ENCODE data around the gene RNU6-1. TPM values are rescaled to one million over a fixed set of nuclear protein-coding genes. Genes with fewer than 3 reads are reported as not detected.

Gene RNU6-1
- polyA plus RNA-seq, 3 donors: not detected

GRCh38 chr15:67836477-67836876, 3.4 kb downstream of the RNU6-1 start:
- no peak for DNase-seq (ENCODE audit: extremely low read depth in 1 of 11, low read depth in 9 of 11, low spot score in 4 of 11)

DNA sequence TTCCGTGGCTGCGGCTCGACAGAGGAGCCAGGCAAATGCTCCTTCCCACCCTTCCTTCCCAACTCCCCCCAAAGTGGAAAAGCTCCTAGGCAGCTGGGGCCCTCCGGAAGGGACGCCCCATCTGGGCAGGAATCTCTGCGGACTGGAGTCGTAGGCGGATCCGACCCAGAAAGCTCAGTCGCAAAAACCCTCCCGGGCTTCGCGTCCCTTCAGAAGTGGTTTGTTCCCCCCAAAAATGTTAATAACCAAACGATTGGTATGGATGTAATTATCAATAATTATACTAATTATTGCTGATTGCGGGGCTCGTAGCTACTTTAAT, 3.8 kb downstream of the RNU6-1 start:
- no peak for DNase-seq (ENCODE audit: extremely low read depth in 1 of 11, low read depth in 9 of 11, low spot score in 4 of 11)

DNA sequence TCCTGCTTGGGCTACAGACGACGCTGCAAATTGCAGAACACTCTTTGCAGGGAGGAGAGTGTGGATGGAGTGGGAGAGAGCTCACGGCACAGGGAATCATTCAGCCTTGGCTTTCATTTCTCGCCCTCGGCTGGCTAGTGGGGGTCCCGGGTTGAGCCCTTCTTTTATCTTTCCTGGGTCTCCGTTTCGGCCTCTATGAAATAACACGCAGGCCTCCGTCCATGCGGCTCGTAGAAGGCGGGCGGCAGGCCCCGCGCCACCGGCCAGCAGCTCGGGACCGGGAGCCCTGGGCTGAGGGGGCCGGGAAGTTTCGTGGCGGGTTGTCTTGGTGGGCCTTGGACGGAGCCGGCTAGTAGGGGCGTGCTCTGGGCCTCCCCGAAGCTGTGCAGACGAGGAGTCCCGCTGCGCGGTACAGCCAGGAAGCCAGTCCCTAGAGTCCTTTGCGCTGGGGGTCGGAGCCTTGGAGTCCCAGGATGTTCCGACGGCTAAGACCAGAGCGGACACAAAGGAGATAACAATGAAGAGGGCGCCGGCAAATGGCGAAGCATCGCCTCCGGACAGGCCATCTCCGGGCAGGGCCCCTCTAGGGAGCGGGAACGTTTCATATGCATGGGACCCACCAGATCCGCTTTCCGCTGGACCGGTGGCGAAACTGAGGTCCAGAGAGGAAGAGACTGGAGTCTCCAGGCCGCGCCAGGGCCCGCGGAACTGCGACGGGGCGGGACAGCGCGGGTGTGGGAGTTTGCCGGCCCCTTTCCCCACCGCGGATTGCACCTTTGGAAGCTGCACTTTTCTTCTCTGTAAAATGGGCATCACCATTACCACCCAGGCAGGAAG, 4.3 kb downstream of the RNU6-1 start:
- no peak for DNase-seq (ENCODE audit: extremely low read depth in 1 of 11, low read depth in 9 of 11, low spot score in 4 of 11)

GRCh38 chr15:67834581-67835296, 5.1 kb downstream of the RNU6-1 start:
- DNase-seq (ENCODE audit: extremely low read depth in 1 of 11, low read depth in 9 of 11, low spot score in 4 of 11): no peak

DNA sequence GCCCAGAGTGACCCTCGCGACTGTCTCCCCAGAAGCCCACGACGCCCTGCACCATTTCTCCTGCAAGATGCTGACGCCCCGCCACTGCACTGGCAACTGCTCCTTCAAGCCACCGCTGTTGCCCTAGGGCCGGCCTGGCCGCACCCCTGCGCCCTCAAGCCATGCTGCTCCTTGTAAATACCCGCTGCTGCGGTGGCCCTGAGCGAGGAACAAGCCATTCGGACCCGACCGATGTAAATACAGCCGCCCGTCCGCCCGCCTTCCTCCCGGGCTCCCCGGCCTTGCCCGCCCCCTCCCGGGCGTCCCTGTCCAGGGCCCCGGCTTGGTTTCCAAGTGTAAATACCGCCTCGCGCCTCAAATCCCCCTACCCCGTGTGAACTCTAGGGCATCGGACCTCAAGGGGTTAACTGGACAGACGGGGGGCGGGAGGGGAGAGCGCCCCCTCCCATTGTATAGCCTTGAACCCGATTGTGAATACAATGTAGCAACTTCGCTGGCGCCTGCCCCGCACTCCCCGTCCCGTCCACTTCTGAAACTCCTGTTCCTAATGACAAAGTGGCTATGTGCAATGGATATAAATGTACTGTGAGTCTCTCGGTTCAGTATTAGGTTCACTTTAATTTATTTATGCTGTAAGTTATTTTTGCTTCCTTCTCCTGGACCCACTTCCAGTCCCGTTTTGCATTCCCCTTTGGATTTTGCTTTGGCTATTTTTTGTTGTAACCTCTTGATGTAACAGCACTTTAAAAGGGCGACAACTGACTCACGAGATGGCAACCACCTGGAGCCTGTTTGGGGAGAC, 5.9 kb downstream of the RNU6-1 start:
- no peak for DNase-seq (ENCODE audit: extremely low read depth in 1 of 11, low read depth in 9 of 11, low spot score in 4 of 11)

DNA sequence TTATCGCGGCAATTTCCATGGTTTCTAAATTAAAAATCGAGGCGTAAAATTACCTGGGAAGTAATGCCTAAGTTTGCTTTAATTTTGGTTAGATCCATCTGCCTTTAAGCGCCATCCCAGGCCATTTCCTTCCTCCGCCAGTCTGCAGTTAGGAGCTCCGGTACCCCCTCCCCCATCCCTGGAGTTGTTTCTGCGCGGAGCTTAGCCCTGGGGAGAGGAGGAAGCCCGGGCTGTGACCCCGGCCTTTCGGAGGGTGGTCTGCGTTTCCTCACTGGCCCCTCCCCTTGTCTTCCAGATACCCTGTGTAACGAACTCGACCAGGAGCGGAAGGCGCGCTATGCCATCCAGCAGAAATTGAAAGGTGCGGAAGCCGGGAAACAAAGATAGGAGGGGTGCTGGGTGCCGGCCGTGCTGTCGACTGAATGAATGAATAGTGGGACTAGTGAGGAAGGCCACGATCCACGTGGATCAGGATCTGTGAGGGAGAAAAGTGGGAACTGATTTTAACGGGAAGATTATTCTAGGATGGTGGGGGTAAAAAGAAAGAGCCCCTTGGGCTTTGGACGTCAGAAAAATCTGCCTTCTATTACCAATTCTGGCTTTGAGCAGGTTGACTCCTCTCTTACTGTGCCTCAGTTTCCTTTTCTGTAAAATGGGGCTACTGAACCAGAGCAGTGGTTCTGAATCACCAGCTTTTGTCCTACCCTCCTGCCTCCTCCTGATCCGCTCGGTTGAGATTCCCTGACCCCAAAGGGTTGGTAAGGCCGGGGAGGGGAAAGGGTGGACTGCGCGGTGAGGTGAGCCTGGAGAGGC, 6.7 kb downstream of the RNU6-1 start:
- no peak for DNase-seq (ENCODE audit: extremely low read depth in 1 of 11, low read depth in 9 of 11, low spot score in 4 of 11)

DNA sequence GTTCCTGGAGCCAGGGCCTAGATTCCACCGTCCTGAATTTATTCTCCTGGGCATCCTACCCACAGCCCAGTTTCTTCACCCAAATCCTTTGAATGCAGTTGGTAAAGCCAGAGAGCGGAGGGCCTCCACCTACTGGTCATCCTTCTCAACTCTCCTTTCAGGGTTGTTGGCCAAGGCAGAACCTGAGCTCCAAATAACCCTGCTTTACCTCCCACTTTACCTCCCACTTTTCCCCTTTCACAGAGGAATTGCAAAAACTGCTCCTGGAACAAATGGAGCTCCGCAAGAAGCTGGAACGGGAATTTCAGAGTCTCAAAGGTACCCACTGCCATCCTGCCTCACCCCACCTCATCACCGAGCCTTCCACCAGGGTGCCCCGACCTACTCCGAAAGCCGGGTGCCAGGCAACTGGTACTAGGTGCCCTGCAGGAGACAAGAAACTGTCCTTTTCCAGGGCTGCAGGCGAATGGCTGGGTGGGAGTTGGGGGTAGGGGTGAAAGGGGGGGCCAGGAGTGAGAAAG, 7.8 kb downstream of the RNU6-1 start:
- DNase-seq (ENCODE audit: extremely low read depth in 1 of 11, low read depth in 9 of 11, low spot score in 4 of 11): no peak

DNA sequence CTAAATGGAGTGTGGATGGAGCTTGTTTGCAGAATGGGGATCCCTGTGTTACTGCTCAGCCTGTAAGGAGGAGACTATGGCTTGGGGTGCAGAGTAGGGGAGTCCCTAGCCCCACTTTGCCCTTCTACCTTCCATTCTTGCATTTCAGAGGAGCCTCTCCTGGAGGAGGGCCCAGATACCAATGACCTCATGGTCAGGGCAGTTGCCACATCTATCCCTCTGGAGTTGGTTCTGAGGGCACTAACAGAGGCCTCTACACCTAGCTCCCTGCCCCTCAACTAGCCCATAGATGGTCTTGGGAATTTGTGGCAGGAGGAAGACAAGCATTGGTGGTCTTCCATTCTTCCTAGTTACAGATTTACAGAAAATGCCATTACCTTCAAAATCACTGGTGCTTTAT, 8.5 kb downstream of the RNU6-1 start:
- no peak for DNase-seq (ENCODE audit: extremely low read depth in 1 of 11, low read depth in 9 of 11, low spot score in 4 of 11)

DNA sequence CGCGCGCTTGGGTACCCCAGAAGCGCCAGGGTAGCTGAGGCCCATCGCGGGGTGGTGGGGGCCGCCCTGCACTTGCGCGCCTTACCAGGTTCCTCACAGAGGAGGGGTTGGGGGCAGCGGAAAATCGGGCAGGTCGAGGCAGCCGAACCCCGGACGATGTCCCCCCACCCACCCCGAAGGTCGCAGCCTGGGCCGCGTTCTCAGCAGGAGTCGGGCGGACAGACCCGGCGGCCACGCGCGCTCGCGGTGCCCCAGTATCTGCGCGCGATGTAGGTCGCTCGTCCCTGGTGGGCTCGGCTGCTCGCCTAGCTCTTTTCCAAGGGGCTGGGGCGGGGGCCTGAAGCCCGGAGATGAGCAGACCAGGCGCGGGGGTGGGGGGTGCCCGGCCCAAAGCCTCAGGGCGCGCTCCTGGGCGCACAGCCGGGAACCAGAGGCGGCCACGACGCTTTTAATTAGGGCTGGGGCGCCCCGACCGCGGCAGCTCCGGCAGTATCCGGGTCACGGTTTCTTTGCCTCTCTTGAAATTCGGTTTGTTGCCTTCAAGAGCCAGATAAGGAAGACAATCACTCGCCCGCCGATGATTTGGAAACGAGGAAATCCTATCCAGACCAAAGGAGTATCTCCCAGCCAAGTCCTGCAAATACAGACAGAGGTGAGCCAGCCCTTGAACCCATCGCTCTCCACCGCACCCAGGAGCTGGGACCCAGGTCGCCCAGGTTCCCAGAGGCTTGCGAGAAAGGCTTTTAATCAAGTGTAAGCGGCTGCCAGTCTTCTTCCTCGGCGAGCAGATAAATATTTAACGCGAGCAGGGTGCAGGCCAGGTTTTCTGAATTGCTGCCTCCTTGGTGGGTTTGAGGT, 10.0 kb downstream of the RNU6-1 start:
- DNase-seq (ENCODE audit: extremely low read depth in 1 of 11, low read depth in 9 of 11, low spot score in 4 of 11): no peak

- no peak for DNase-seq (ENCODE audit: extremely low read depth in 1 of 11, low read depth in 9 of 11, low spot score in 4 of 11)
Observed at GRCh38 chr15:67828969-67829646, 10.7 kb downstream of the RNU6-1 start.

DNA sequence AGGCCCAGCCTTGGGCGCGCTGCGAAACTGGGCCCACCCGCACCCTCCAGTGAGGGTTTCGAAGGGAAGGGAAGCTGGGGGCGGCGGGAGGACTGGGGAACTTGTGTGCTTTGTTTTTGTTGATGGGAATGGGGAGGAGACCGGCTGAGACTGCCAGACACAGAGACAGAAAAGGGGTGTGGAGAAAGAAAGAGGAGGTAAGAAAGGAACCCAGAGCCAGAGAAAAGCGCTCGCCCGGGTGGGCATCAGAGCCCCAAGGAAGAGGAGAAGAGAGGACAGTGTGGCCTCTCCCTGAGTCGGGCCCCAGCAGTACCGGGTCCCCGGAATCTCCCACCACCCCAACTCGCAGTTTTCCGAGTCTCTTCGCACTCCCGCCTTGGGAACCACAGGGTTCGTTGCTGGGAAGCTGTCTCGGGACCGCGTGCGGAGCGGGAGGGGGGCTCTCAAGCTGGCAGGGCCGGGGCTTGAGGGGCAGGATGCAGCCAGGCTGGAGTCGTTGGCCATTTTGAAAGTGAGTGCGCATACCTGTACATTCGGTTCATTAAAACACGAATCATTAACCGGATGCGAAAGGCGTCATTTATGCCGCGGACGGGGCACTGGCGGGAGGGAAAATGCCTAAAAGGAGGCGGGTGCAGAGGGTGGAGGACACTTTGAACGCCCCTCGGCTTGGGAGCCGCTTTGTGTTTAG, 11.4 kb downstream of the RNU6-1 start:
- no peak for DNase-seq (ENCODE audit: extremely low read depth in 1 of 11, low read depth in 9 of 11, low spot score in 4 of 11)

- no peak for DNase-seq (ENCODE audit: extremely low read depth in 1 of 11, low read depth in 9 of 11, low spot score in 4 of 11)
Observed at GRCh38 chr15:67827562-67828277, 12.1 kb downstream of the RNU6-1 start.

DNA sequence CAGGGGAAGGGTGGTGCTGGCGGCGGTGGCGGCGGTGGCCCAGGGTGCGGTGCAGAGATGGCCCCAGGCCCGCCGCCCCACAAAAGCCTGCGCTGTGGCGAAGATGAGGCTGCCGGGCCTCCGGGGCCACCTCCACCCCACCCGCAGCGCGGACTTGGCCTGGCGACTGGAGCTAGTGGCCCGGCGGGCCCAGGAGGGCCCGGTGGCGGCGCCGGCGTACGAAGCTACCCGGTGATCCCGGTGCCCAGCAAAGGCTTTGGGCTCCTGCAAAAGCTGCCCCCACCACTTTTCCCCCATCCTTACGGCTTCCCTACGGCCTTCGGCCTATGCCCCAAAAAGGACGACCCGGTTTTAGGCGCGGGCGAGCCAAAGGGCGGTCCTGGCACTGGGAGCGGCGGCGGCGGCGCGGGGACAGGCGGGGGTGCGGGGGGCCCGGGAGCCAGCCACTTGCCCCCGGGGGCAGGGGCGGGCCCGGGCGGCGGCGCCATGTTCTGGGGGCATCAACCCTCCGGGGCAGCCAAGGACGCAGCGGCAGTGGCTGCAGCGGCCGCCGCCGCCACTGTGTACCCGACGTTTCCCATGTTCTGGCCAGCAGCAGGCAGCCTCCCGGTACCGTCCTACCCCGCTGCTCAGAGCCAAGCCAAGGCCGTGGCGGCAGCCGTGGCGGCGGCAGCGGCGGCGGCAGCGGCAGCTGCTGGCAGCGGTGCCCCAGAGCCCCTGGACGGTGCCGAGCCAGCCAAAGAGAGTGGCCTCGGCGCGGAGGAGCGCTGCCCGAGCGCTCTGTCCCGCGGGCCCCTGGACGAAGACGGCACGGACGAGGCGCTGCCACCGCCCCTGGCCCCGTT, 12.9 kb downstream of the RNU6-1 start:
- no peak for DNase-seq (ENCODE audit: extremely low read depth in 1 of 11, low read depth in 9 of 11, low spot score in 4 of 11)

GRCh38 chr15:67825881-67826716, 13.7 kb downstream of the RNU6-1 start:
- no peak for DNase-seq (ENCODE audit: extremely low read depth in 1 of 11, low read depth in 9 of 11, low spot score in 4 of 11)
